Heart left ventricle (tissue), 16 donors: Measurements from ENCODE around the gene ACTR5. TPM values are rescaled to one million over a fixed set of nuclear protein-coding genes. Genes with fewer than 3 reads are reported as not detected.

Experiments
- ATAC-seq, 4 donors: fragments of 200-7000 bp; cut with Tn5 transposase; one replicate each; pipeline ENCODE4 v1.9.1; 2020 to 2022; ENCODE audit warnings: moderate library complexity in 4 of 4, mild to moderate bottlenecking in 3 of 4, moderate number of reproducible peaks in 1 of 4
- DNase-seq, 5 donors: peaks; one replicate each; pipeline ENCODE4 v3.0.0-alpha.2; 2020
- H3K27ac ChIP-seq, 12 donors: fragments of 200-600 bp; sonication (generic) in 4 of 12; one replicate each; pipeline versions ENCODE4 v1.5.0 to v1.8.0; 2016 to 2022; ENCODE audit warnings: mild to moderate bottlenecking in 2 of 12
- H3K27me3 ChIP-seq, 9 donors: fragments of 200-600 bp; sonication (generic) in 2 of 9; one replicate each; pipeline versions ENCODE4 v1.5.1 to v1.8.0; 2016 to 2022; ENCODE audit warnings: mild to moderate bottlenecking in 3 of 9
- H3K36me3 ChIP-seq, 9 donors: fragments of 200-600 bp; sonication (generic) in 2 of 9; one replicate each; pipeline versions ENCODE4 v1.5.0 to v1.8.0; 2018 to 2022; ENCODE audit warnings: mild to moderate bottlenecking in 2 of 9
- H3K4me1 ChIP-seq, 12 donors: fragments of 200-600 bp; sonication (generic) in 4 of 12; one replicate each; pipeline versions ENCODE4 v1.5.0 to v1.8.0; 2016 to 2022; ENCODE audit warnings: mild to moderate bottlenecking in 3 of 12
- H3K4me3 ChIP-seq, 12 donors: fragments of 200-600 bp; sonication (generic) in 4 of 12; one replicate each; pipeline versions ENCODE4 v1.5.0 to v1.8.0; 2017 to 2022; ENCODE audit warnings: mild to moderate bottlenecking in 9 of 12, moderate library complexity in 4 of 12
- H3K9me3 ChIP-seq, 12 donors: fragments of 200-600 bp; sonication (generic) in 4 of 12; one replicate each; pipeline versions ENCODE4 v1.5.0 to v1.8.0; 2016 to 2022; ENCODE audit warnings: mild to moderate bottlenecking in 1 of 12
- CTCF ChIP-seq, 12 donors: fragments of 200-600 bp; sonication (generic) in 4 of 12; IDR thresholded peaks; one replicate each; pipeline versions ENCODE4 v1.5.0 to v1.8.0; 2018 to 2022; ENCODE audit warnings: antibody characterized with exemption in 12 of 12, mild to moderate bottlenecking in 5 of 12
- POLR2A ChIP-seq, 2 donors: fragments of 450-650 bp; IDR thresholded peaks; one replicate each; pipeline ENCODE4 v1.6.1; 2017; ENCODE audit warnings: antibody characterized with exemption in 2 of 2, mild to moderate bottlenecking in 2 of 2, moderate library complexity in 2 of 2
- WGBS, 4 donors: extraction: QIAGEN DNeasy Blood & Tissue Kit in 2 of 4; methylation state at CpG; one replicate each; pipeline versions ENCODE4 v1.1.5 to v1.1.7; 2013 to 2018; 5-methylcytosine and 5-hydroxymethylcytosine counted together
- intact Hi-C, 10 donors: fragments of 100-400 bp; cut with DNase I; formaldehyde crosslinking; loops; one replicate each; pipeline versions ENCODE4 v1.11.1 to v1.14.2; 2022
- polyA plus RNA-seq, 2 donors: library from polyadenylated mRNA; stranded (reverse); fragments of 200-250 nt; gene quantifications; one replicate each; pipeline ENCODE4 v1.2.3, GENCODE V29; 2013
- total RNA-seq, 9 donors: library from RNA; depleted of rRNA in 2 of 9; stranded (reverse); fragments of >200 nt in 2 of 9; fragmentation: NEBNext Ultra II Directional in 3 of 9; extraction: Animal tissue kit (Norgen Biotek cat#: 25700) in 3 of 9; gene quantifications; one replicate each; pipeline versions ENCODE4 v1.1.0 to v1.2.4, GENCODE V29; 2016 to 2023
- donor health status: ischemic (EF 13 %, LVEDD 7.1; RV severe dilation, severe dysfunction).
- donor health status: healthy with polysubstance abuse.
- donor health status: DM: no; HTN: yes; CAD: no.
- donor health status: DM: no; HTN: no; CAD: no.
- donor health status: ischemic (EF 25% LVEDD 6.9; RV normal size, moderate dysfunction).
- donor health status: ischemic (EF 25% LVEDD 5.7; RV mildly dilated, moderate dysfunction).
- donor health status: healthy.
- donor health status: DM: yes; HTN: yes; CAD: no.
- donor health status: ischemic (EF 35%, LVEDD 5.7; RV mildly dilated, moderate dysfunction).
- donor health status: nonischemic (EF 11% LVEDD 7.7; RV severe dilation, severe dysfunction).
- donor health status: DM: yes; HTN: yes; CAD: no.
- donor health status: PGD.
- donor health status: ischemic (EF 29% LVEDD 5.4; RV normal size, mild dysfunction).
- donor health status: nonischemic (EF 23%, LVEDD 6.1; RV moderate dilation, normal function).

Gene ACTR5
- total and polyA plus RNA-seq, 11 donors, result 2.3 to 6.4 (median 3.5) TPM

- H3K36me3 ChIP-seq, result peaks cover 0 to 98% (median 88%) of the 10 kb centered on the region in 9 donors
Measured at GRCh38 chr20:38770970-38771369, 22.7 kb downstream of the ACTR5 start.

GRCh38 chr20:38771621-38772020 is 23.4 kb downstream of the ACTR5 start:
- DNase-seq (no peak), ATAC-seq (no peak)
- intact Hi-C loops, result no loop called here
- Histone ChIP-seq H3K27me3 (no peaks in the 10 kb centered on the region), H3K4me3 (no peak overlapping the region), H3K4me1 (no peaks in the 10 kb centered on the region), H3K27ac (no peak overlapping the region), H3K9me3 (peaks cover 0 to 9% (median 0%) of the 10 kb centered on the region in 12 donors), H3K36me3 (peaks cover 0 to 97% (median 81%) of the 10 kb centered on the region in 9 donors)
- no peak for TF ChIP-seq CTCF (IDR thresholded peaks at IDR 0.05)
- no peak for TF ChIP-seq POLR2A (IDR thresholded peaks at IDR 0.05)
- WGBS, 4 donors, result 85 to 97% (median 93%) methylated on average over 7 of the region's 7 CpGs

More at GRCh38 chr20:38770970-38771369, 22.7 kb downstream of the ACTR5 start:
- Histone ChIP-seq H3K27me3 (no peaks in the 10 kb centered on the region), H3K27ac (no peak overlapping the region), H3K9me3 (peaks cover 0 to 9% (median 0%) of the 10 kb centered on the region in 12 donors), H3K4me1 (no peaks in the 10 kb centered on the region), H3K4me3 (no peak overlapping the region)
- intact Hi-C loops, result no loop called here
- ATAC-seq (no peak), DNase-seq (no peak)
- 82 to 94% (median 90%) methylated on average over 7 of the region's 7 CpGs for WGBS, 4 donors
- TF ChIP-seq POLR2A (IDR thresholded peaks at IDR 0.05), result no peak
- TF ChIP-seq CTCF (IDR thresholded peaks at IDR 0.05), result no peak

- WGBS, 4 donors, result 94 to 97% (median 95%) methylated on average over 2 of the region's 2 CpGs
- intact Hi-C loops, result no loop called here
- H3K4me3 ChIP-seq, result no peak overlapping the region
- H3K9me3 ChIP-seq, result peaks cover 0 to 9% (median 0%) of the 10 kb centered on the region in 12 donors
- no peaks in the 10 kb centered on the region for H3K4me1 ChIP-seq
- H3K27me3 ChIP-seq, result no peaks in the 10 kb centered on the region
- H3K27ac ChIP-seq, result no peak overlapping the region
- ATAC-seq (no peak), DNase-seq (no peak)
- no peak for TF ChIP-seq CTCF (IDR thresholded peaks at IDR 0.05)
- no peak for TF ChIP-seq POLR2A (IDR thresholded peaks at IDR 0.05)
- H3K36me3 ChIP-seq, result peaks cover 0 to 72% (median 59%) of the 10 kb centered on the region in 9 donors
Measured at GRCh38 chr20:38774167-38774566, 25.9 kb downstream of the ACTR5 start.

GRCh38 chr20:38776363-38776762 is 28.1 kb downstream of the ACTR5 start:
- TF ChIP-seq CTCF (IDR thresholded peaks at IDR 0.05) (no peak), POLR2A (IDR thresholded peaks at IDR 0.05) (no peak)
- H3K27me3 ChIP-seq, result no peaks in the 10 kb centered on the region
- no peak overlapping the region for H3K4me3 ChIP-seq
- no peak overlapping the region for H3K27ac ChIP-seq
- peaks cover 0 to 9% (median 0%) of the 10 kb centered on the region in 12 donors for H3K9me3 ChIP-seq
- DNase-seq (no peak), ATAC-seq (no peak)
- H3K36me3 ChIP-seq, result peaks cover 0 to 50% (median 38%) of the 10 kb centered on the region in 9 donors
- intact Hi-C loops, result no loop called here
- H3K4me1 ChIP-seq, result no peaks in the 10 kb centered on the region
- 94 to 98% (median 97%) methylated on average over 11 of the region's 11 CpGs for WGBS, 4 donors
